Panc1 (cell line): ENCODE data around the gene CACNA1G. TPM values are rescaled to one million over a fixed set of nuclear protein-coding genes. Genes with fewer than 3 reads are reported as not detected.

Source experiments
- ATAC-seq: fragments of 200-7000 bp; cut with Tn5 transposase; 2 replicates; pipeline ENCODE4 v1.9.1; 2020; ENCODE audit warnings: mild to moderate bottlenecking, moderate library complexity
- BruUV-seq: library from RNA; stranded (reverse); fragments of 400-500 nt; replicated peaks from 2 replicates; lab custom pipeline; 2021; lab: Mats Ljungman, UMichigan
- CTCF ChIA-PET: fragments of 300-600 bp; sonication (Branson Sonifier 250); formaldehyde crosslinking; loops from one replicate; lab custom pipeline; 2022; ENCODE audit warnings: antibody characterized with exemption; lab: Charles Lee
- POLR2A ChIA-PET: fragments of 300-600 bp; sonication (Branson Sonifier 250); formaldehyde crosslinking; loops from one replicate; lab custom pipeline; 2022; ENCODE audit warnings: antibody characterized with exemption; lab: Charles Lee
- DNase-seq: peaks from one replicate; pipeline ENCODE4 v3.0.0-alpha.2; 2010; ENCODE audit warnings: low read depth, low spot score
- H3K27ac ChIP-seq: 2 replicates; pipeline ENCODE4 v1.5.1; 2011; ENCODE audit warnings: mild to moderate bottlenecking, low read length, inconsistent platforms
- H3K27me3 ChIP-seq: fragments of 200-500 bp; sonication (Bioruptor generic); 2 replicates; pipeline ENCODE4 v1.6.0; 2014; ENCODE audit warnings: low read length, inconsistent platforms; ENCODE audit not compliant: control insufficient read depth, insufficient read depth
- H3K36me3 ChIP-seq: fragments of 200-500 bp; sonication (Bioruptor generic); 2 replicates; pipeline ENCODE4 v1.5.1; 2014; ENCODE audit warnings: inconsistent platforms, mild to moderate bottlenecking, low read length, moderate library complexity; ENCODE audit not compliant: control insufficient read depth, insufficient read depth
- H3K4me1 ChIP-seq: 2 replicates; pipeline ENCODE4 v1.5.1; 2011; ENCODE audit warnings: inconsistent platforms, mild to moderate bottlenecking, low read length, moderate library complexity; ENCODE audit not compliant: control insufficient read depth, insufficient read depth
- H3K4me3 ChIP-seq, 2 experiments: 2 replicates each; pipeline ENCODE4 v1.5.1; 2011 to 2012; ENCODE audit warnings: low read depth in 2 of 2, low read length in 2 of 2, mild to moderate bottlenecking in 2 of 2, inconsistent platforms in 1 of 2, moderate library complexity in 1 of 2
- H3K9me3 ChIP-seq: fragments of 200-500 bp; sonication (Bioruptor generic); 2 replicates; pipeline ENCODE4 v1.5.1; 2014; ENCODE audit warnings: low read depth, mild to moderate bottlenecking, inconsistent platforms, low read length, moderate library complexity; ENCODE audit not compliant: control insufficient read depth, insufficient read depth
- CTCF ChIP-seq: fragments of 450-650 bp; IDR thresholded peaks from 2 replicates; pipeline ENCODE4 v1.5.1; 2017; ENCODE audit warnings: mild to moderate bottlenecking
- POLR2AphosphoS5 ChIP-seq: IDR thresholded peaks from 2 replicates; pipeline ENCODE4 v1.6.1; 2012; ENCODE audit warnings: mild to moderate bottlenecking, low read depth, low read length, moderate library complexity
- REST ChIP-seq, 2 experiments: IDR thresholded peaks; 2 replicates each; pipeline ENCODE4 v1.6.1; 2011 to 2012; ENCODE audit warnings: low read depth in 2 of 2, control low read depth in 1 of 2, low read length in 1 of 2, mild to moderate bottlenecking in 1 of 2, moderate library complexity in 1 of 2; ENCODE audit not compliant: insufficient read depth in 1 of 2
- SIN3A ChIP-seq: IDR thresholded peaks from 2 replicates; pipeline ENCODE4 v1.6.1; 2012; ENCODE audit warnings: low read depth, mild to moderate bottlenecking, low read length, moderate library complexity, borderline replicate concordance; ENCODE audit not compliant: insufficient read depth
- TCF7L2 ChIP-seq: IDR thresholded peaks from 2 replicates; pipeline ENCODE4 v1.6.1; 2011; ENCODE audit warnings: mild to moderate bottlenecking, low read depth, low read length, inconsistent platforms
- in situ Hi-C: cut with HindIII; loops from 2 replicates; pipeline ENCODE4 v1.10.0; 2016; ENCODE audit warnings: low sequenced_read_pairs, low pct_unique_long_range_greater_than_20kb
- intact Hi-C: fragments of 100-400 bp; cut with micrococcal nuclease; formaldehyde crosslinking; loops from one replicate; pipeline ENCODE4 v1.10.0; 2022; ENCODE audit not compliant: unreplicated experiment
- total RNA-seq: library from RNA; stranded (reverse); gene quantifications from one replicate; pipeline ENCODE4 v1.2.1, GENCODE V29; 2021; ENCODE audit not compliant: unreplicated experiment

Gene CACNA1G
- total RNA-seq, 1 experiment from 2014 or later: 10.0 TPM

DNA sequence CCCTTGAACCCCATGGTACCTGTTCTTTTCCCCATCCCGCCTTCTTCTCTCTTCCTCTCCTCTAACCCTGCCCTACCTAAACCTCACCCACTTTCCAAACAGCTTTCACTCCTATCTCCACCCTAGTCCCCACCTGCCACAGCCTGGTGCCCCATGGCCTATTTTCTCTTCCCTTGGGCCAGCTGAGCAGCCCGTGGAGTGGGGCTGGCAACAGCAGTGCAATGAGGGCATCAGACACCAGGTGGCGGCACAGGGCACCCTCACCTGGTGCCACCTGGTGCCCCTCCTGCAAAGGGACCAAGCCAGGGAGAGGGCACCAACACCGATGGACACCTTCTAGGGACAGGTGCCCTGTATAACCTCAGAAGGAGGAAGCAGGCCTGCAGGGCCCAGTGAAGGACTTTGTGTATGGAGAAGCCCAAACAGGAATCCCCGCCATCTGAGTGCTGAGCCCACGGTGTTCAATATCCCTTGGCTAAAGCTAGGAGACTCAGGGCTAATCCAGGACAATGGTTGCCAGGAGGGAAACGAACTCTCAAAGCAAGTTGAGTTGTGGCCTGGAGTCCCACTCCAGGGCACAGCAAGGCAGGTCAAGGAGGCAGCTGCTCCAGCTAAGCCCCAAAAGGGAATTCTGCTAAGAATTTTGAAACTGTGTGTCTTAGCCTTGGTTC lies 70.1 kb downstream of the CACNA1G start:
- no peak; a peak in 1 of 4 replicates for TF ChIP-seq REST (IDR thresholded peaks at IDR 0.05; ENCODE audit: insufficient read depth in 1 of 2, low read depth in 2 of 2, low read length in 1 of 2)
- TF ChIP-seq CTCF: peak; percentile 95
- peak overlapping the region; percentile 100 for H3K27ac ChIP-seq
- intact Hi-C loops: loop anchor here (2.0 to 5.0 kb wide), 2 partner anchors 64 to 148 kb away; no protein-coding TSS in a partner anchor
- BruUV-seq: no TSS peak
- DNase-seq: no peak
- no peak overlapping the region for H3K4me3 ChIP-seq
- POLR2A ChIA-PET: interaction anchor here (0.7 kb wide), 1 partner anchor 61 kb away, joined by 4 read pairs; no protein-coding TSS in a partner anchor
- peak; percentile 46 for ATAC-seq
- CTCF ChIA-PET: interaction anchor here (0.5 to 3.8 kb wide), 13 partner anchors 8 to 263 kb away, joined by 3 to 16 read pairs (median 4); no protein-coding TSS in a partner anchor
- in situ Hi-C loops: no loop called here
- no peaks in the 10 kb centered on the region; the same call in 1 of the 2 replicates for H3K36me3 ChIP-seq
- H3K9me3 ChIP-seq: no peaks in the 10 kb centered on the region
- no peaks in the 10 kb centered on the region for H3K27me3 ChIP-seq
- peaks cover 89% of the 10 kb centered on the region for H3K4me1 ChIP-seq

DNA sequence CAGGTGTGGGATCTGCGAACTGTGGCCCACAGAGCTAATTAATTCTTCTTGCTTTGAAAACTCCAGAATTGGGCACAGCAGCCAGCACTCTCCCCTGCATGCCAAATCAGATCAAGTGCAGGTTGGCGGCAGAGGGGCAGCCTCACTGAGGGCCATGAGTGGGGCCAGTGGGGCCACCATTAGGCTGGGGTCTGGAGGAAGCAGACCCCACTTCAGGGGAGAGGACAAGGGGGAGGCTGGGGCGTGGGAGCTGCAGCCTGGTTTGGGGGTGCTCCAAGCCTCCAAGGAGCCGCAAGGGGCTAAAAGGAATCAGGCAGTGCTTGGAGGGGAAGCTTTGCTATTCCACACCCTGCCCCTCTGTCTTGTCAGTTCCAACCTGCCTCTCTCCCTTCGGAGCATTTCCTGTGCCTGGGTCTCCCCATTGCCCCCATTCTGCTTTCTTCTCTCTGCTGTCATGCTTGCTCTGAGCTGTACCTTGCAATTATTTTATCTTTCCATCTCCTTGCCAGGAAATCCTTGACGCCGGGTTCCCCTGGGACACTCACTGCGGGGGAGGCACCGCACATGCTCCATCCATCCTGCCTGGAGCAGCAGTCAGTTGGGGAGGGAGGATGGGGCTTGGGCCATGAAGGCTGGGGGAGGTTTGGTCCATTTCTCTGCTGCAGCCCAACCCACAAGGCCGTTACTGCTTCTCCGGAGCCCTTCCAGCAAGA lies 70.8 kb downstream of the CACNA1G start:
- Histone ChIP-seq H3K27me3 (no peaks in the 10 kb centered on the region), H3K27ac (peak overlapping the region; percentile 100), H3K4me1 (peaks cover 90% of the 10 kb centered on the region), H3K9me3 (no peaks in the 10 kb centered on the region), H3K4me3 (no peak overlapping the region), H3K36me3 (no peaks in the 10 kb centered on the region; the same call in 1 of the 2 replicates)
- no TSS peak for BruUV-seq
- intact Hi-C loops: loop anchor here (2.0 to 5.0 kb wide), 2 partner anchors 63 to 149 kb away; no protein-coding TSS in a partner anchor
- POLR2A ChIA-PET: interaction anchor here (0.7 kb wide), 1 partner anchor 60 kb away, joined by 4 read pairs; no protein-coding TSS in a partner anchor
- peak; percentile 3; the same call in 1 of the 2 replicates for ATAC-seq
- in situ Hi-C loops: no loop called here
- TF ChIP-seq TCF7L2: no peak
- TF ChIP-seq CTCF: no peak
- TF ChIP-seq POLR2AphosphoS5: no peak
- no peak for TF ChIP-seq REST (IDR thresholded peaks at IDR 0.05; ENCODE audit: insufficient read depth in 1 of 2, low read depth in 2 of 2, low read length in 1 of 2)
- no peak for TF ChIP-seq SIN3A
- CTCF ChIA-PET: interaction anchor here (0.5 to 3.8 kb wide), 10 partner anchors 8 to 263 kb away, joined by 3 to 16 read pairs (median 5); no protein-coding TSS in a partner anchor
- no peak for DNase-seq
